ENCODE measurements around the gene AFF3. TPM values are rescaled to one million over a fixed set of nuclear protein-coding genes. Genes with fewer than 3 reads are reported as not detected.

AFF3 gene
- total and polyA plus RNA-seq, 7 experiments from 2014 or later, result 3.0 to 24.1 (median 19.8) TPM

- Histone ChIP-seq H3K27ac (ENCODE audit: low read depth, low read length) (no peak overlapping the region), H3K4me1 (ENCODE audit: control insufficient read depth in 2 of 2, insufficient read depth in 2 of 2, low read length in 2 of 2) (peaks cover 0 to 16% of the 10 kb centered on the region in 2 donors), H3K4me3 (ENCODE audit: low read length) (no peak overlapping the region), H3K9me3 (ENCODE audit: control insufficient read depth in 2 of 3, low read length in 3 of 3) (no peaks in the 10 kb centered on the region), H3K27me3 (ENCODE audit: control insufficient read depth in 2 of 2, insufficient read depth in 2 of 2, low read length in 2 of 2) (no peaks in the 10 kb centered on the region), H3K36me3 (ENCODE audit: control insufficient read depth in 2 of 3, insufficient read depth in 3 of 3, low read length in 3 of 3) (no peaks in the 10 kb centered on the region)
- Mint-ChIP-seq H3K9me3 (peaks cover 0 to 10% (median 2%) of the 10 kb centered on the region in 11 donors), H3K4me1 (peaks cover 14 to 36% (median 27%) of the 10 kb centered on the region in 7 donors), H3K4me3 (peak overlapping the region in 4 of 10 donors; percentile 11 to 40 (median 24)), H3K27me3 (peaks cover 0 to 5% (median 0%) of the 10 kb centered on the region in 5 donors), H3K27ac (peak overlapping the region in 1 of 9 donors; percentile 32), H3K36me3 (peaks cover 0 to 13% (median 9%) of the 10 kb centered on the region in 5 donors)
- intact Hi-C loops (cut with micrococcal nuclease), result no loop called here
- ChIA-PET POLR2A (no interaction called here), CTCF (interaction anchor here (0.6 kb wide), 1 partner anchor 319 kb away, joined by 5 read pairs; no protein-coding TSS in a partner anchor)
- DNase-seq (peak in 1 of 9 donors; percentile 0), ATAC-seq (no peak)
Observed at GRCh38 chr2:99860720-99861375, 281.5 kb downstream of the AFF3 start.

- ATAC-seq (no peak), DNase-seq (no peak)
- Histone ChIP-seq H3K4me3 (ENCODE audit: low read length) (no peak overlapping the region), H3K9me3 (ENCODE audit: control insufficient read depth in 2 of 3, low read length in 3 of 3) (no peaks in the 10 kb centered on the region), H3K36me3 (ENCODE audit: control insufficient read depth in 2 of 3, insufficient read depth in 3 of 3, low read length in 3 of 3) (no peaks in the 10 kb centered on the region), H3K4me1 (ENCODE audit: control insufficient read depth in 2 of 2, insufficient read depth in 2 of 2, low read length in 2 of 2) (peaks cover 0 to 16% of the 10 kb centered on the region in 2 donors), H3K27ac (ENCODE audit: low read depth, low read length) (no peak overlapping the region), H3K27me3 (ENCODE audit: control insufficient read depth in 2 of 2, insufficient read depth in 2 of 2, low read length in 2 of 2) (no peaks in the 10 kb centered on the region)
- H3K4me3 Mint-ChIP-seq, result no peak overlapping the region
- no peak overlapping the region for H3K27ac Mint-ChIP-seq
- POLR2A ChIA-PET, result no interaction called here
- peaks cover 14 to 31% (median 27%) of the 10 kb centered on the region in 7 donors for H3K4me1 Mint-ChIP-seq
- H3K27me3 Mint-ChIP-seq, result peaks cover 0 to 5% (median 0%) of the 10 kb centered on the region in 5 donors
- peaks cover 0 to 23% (median 10%) of the 10 kb centered on the region in 5 donors for H3K36me3 Mint-ChIP-seq
- H3K9me3 Mint-ChIP-seq, result peaks cover 0 to 11% (median 3%) of the 10 kb centered on the region in 11 donors
- intact Hi-C loops (cut with micrococcal nuclease), result no loop called here
- CTCF ChIA-PET, result interaction anchor here (0.7 kb wide), 1 partner anchor 29 kb away, joined by 3 read pairs; no protein-coding TSS in a partner anchor
Observed at GRCh38 chr2:99858951-99859596, 283.3 kb downstream of the AFF3 start.

GRCh38 chr2:99857867-99858444, 284.4 kb downstream of the AFF3 start:
- Mint-ChIP-seq H3K4me3 (no peak overlapping the region), H3K9me3 (peaks cover 0 to 11% (median 3%) of the 10 kb centered on the region in 11 donors), H3K27me3 (peaks cover 0 to 5% (median 0%) of the 10 kb centered on the region in 5 donors), H3K4me1 (peaks cover 14 to 25% (median 24%) of the 10 kb centered on the region in 7 donors), H3K36me3 (peaks cover 0 to 23% (median 13%) of the 10 kb centered on the region in 5 donors), H3K27ac (peak overlapping the region in 1 of 9 donors; percentile 18)
- Histone ChIP-seq H3K27ac (ENCODE audit: low read depth, low read length) (no peak overlapping the region), H3K36me3 (ENCODE audit: control insufficient read depth in 2 of 3, insufficient read depth in 3 of 3, low read length in 3 of 3) (no peaks in the 10 kb centered on the region), H3K9me3 (ENCODE audit: control insufficient read depth in 2 of 3, low read length in 3 of 3) (no peaks in the 10 kb centered on the region), H3K4me3 (ENCODE audit: low read length) (no peak overlapping the region), H3K4me1 (ENCODE audit: control insufficient read depth in 2 of 2, insufficient read depth in 2 of 2, low read length in 2 of 2) (peaks cover 0 to 16% of the 10 kb centered on the region in 2 donors), H3K27me3 (ENCODE audit: control insufficient read depth in 2 of 2, insufficient read depth in 2 of 2, low read length in 2 of 2) (no peaks in the 10 kb centered on the region)
- ChIA-PET CTCF (no interaction called here), POLR2A (no interaction called here)
- intact Hi-C loops (cut with micrococcal nuclease), result no loop called here
- no peak for ATAC-seq
- no peak for DNase-seq

- Mint-ChIP-seq H3K4me3 (no peak overlapping the region), H3K4me1 (peaks cover 12 to 19% (median 18%) of the 10 kb centered on the region in 7 donors), H3K9me3 (peaks cover 0 to 11% (median 3%) of the 10 kb centered on the region in 11 donors), H3K27ac (no peak overlapping the region), H3K27me3 (peaks cover 0 to 5% (median 0%) of the 10 kb centered on the region in 5 donors), H3K36me3 (peaks cover 0 to 23% (median 13%) of the 10 kb centered on the region in 5 donors)
- Histone ChIP-seq H3K4me1 (ENCODE audit: control insufficient read depth in 2 of 2, insufficient read depth in 2 of 2, low read length in 2 of 2) (peaks cover 0 to 16% of the 10 kb centered on the region in 2 donors), H3K9me3 (ENCODE audit: control insufficient read depth in 2 of 3, low read length in 3 of 3) (no peaks in the 10 kb centered on the region), H3K27me3 (ENCODE audit: control insufficient read depth in 2 of 2, insufficient read depth in 2 of 2, low read length in 2 of 2) (no peaks in the 10 kb centered on the region), H3K27ac (ENCODE audit: low read depth, low read length) (no peak overlapping the region), H3K36me3 (ENCODE audit: control insufficient read depth in 2 of 3, insufficient read depth in 3 of 3, low read length in 3 of 3) (no peaks in the 10 kb centered on the region), H3K4me3 (ENCODE audit: low read length) (no peak overlapping the region)
- ChIA-PET POLR2A (no interaction called here), CTCF (no interaction called here)
- intact Hi-C loops (cut with micrococcal nuclease), result no loop called here
- DNase-seq, result no peak
- no peak for ATAC-seq
Observed at GRCh38 chr2:99857372-99857771, 285.0 kb downstream of the AFF3 start.

- Histone ChIP-seq H3K27me3 (ENCODE audit: control insufficient read depth in 2 of 2, insufficient read depth in 2 of 2, low read length in 2 of 2) (no peaks in the 10 kb centered on the region), H3K36me3 (ENCODE audit: control insufficient read depth in 2 of 3, insufficient read depth in 3 of 3, low read length in 3 of 3) (no peaks in the 10 kb centered on the region), H3K4me1 (ENCODE audit: control insufficient read depth in 2 of 2, insufficient read depth in 2 of 2, low read length in 2 of 2) (peaks cover 0 to 4% of the 10 kb centered on the region in 2 donors), H3K4me3 (ENCODE audit: low read length) (no peak overlapping the region), H3K9me3 (ENCODE audit: control insufficient read depth in 2 of 3, low read length in 3 of 3) (no peaks in the 10 kb centered on the region), H3K27ac (ENCODE audit: low read depth, low read length) (no peak overlapping the region)
- Mint-ChIP-seq H3K4me3 (no peak overlapping the region), H3K27me3 (peaks cover 0 to 5% (median 0%) of the 10 kb centered on the region in 5 donors), H3K27ac (no peak overlapping the region), H3K4me1 (peaks cover 0 to 6% (median 6%) of the 10 kb centered on the region in 7 donors), H3K36me3 (peaks cover 0 to 23% (median 13%) of the 10 kb centered on the region in 5 donors), H3K9me3 (peaks cover 0 to 11% (median 3%) of the 10 kb centered on the region in 11 donors)
- ChIA-PET POLR2A (no interaction called here), CTCF (no interaction called here)
- ATAC-seq (no peak), DNase-seq (no peak)
- intact Hi-C loops (cut with micrococcal nuclease), result no loop called here
Observed at GRCh38 chr2:99856119-99856518, 286.3 kb downstream of the AFF3 start.

GRCh38 chr2:99854236-99854852, 288.0 kb downstream of the AFF3 start:
- no peak overlapping the region for H3K4me3 ChIP-seq (ENCODE audit: low read length)
- ATAC-seq (no peak), DNase-seq (no peak)
- H3K4me3 Mint-ChIP-seq, result no peak overlapping the region
- no peaks in the 10 kb centered on the region for H3K27me3 ChIP-seq (ENCODE audit: control insufficient read depth in 2 of 2, insufficient read depth in 2 of 2, low read length in 2 of 2)
- H3K27me3 Mint-ChIP-seq, result peaks cover 0 to 5% (median 0%) of the 10 kb centered on the region in 5 donors
- H3K4me1 Mint-ChIP-seq, result no peaks in the 10 kb centered on the region
- no peak overlapping the region for H3K27ac ChIP-seq (ENCODE audit: low read depth, low read length)
- H3K9me3 ChIP-seq (ENCODE audit: control insufficient read depth in 2 of 3, low read length in 3 of 3), result no peaks in the 10 kb centered on the region
- no peak overlapping the region for H3K27ac Mint-ChIP-seq
- H3K36me3 Mint-ChIP-seq, result peaks cover 0 to 23% (median 13%) of the 10 kb centered on the region in 5 donors
- no peaks in the 10 kb centered on the region for H3K36me3 ChIP-seq (ENCODE audit: control insufficient read depth in 2 of 3, insufficient read depth in 3 of 3, low read length in 3 of 3)
- CTCF ChIA-PET, result no interaction called here
- peaks cover 0 to 11% (median 3%) of the 10 kb centered on the region in 11 donors for H3K9me3 Mint-ChIP-seq
- H3K4me1 ChIP-seq (ENCODE audit: control insufficient read depth in 2 of 2, insufficient read depth in 2 of 2, low read length in 2 of 2), result no peaks in the 10 kb centered on the region
- POLR2A ChIA-PET, result no interaction called here
- intact Hi-C loops (cut with micrococcal nuclease), result no loop called here
